ENCODE results near the gene KCNS3.

The KCNS3 gene

DNA sequence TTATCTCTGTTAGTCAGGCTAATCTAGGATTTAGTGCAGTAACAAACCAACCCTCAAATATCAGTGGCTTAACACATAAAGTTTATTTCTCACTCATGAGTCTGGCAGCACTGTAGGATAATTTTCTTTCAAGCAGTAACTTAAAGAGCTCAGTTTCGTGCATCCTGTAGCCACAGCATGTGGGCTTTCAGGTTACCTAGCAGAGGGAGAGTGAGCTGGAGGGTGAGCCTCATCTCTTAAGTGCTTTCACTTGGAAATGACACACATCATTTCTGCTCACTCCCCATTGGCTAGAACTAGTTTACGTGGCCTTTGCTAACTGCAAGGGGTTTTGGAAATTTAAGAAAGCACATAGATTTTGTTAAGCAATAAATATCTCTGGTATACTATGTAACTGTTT is 96.9 kb downstream of the KCNS3 start:
- Histone ChIP-seq H3K27ac (replicated peaks) (no peak overlapping the region), H3K4me3 (replicated peaks; ENCODE audit: insufficient read depth, low read length) (no peak overlapping the region), H3K27me3 (ENCODE audit: insufficient read depth, poor library complexity, severe bottlenecking) (peaks cover 3% of the 10 kb centered on the region)
- TF ChIP-seq SPI1 (IDR thresholded peaks at IDR 0.05; ENCODE audit: borderline replicate concordance, low read depth) = no peak
- TF ChIP-seq, protein P1, sequence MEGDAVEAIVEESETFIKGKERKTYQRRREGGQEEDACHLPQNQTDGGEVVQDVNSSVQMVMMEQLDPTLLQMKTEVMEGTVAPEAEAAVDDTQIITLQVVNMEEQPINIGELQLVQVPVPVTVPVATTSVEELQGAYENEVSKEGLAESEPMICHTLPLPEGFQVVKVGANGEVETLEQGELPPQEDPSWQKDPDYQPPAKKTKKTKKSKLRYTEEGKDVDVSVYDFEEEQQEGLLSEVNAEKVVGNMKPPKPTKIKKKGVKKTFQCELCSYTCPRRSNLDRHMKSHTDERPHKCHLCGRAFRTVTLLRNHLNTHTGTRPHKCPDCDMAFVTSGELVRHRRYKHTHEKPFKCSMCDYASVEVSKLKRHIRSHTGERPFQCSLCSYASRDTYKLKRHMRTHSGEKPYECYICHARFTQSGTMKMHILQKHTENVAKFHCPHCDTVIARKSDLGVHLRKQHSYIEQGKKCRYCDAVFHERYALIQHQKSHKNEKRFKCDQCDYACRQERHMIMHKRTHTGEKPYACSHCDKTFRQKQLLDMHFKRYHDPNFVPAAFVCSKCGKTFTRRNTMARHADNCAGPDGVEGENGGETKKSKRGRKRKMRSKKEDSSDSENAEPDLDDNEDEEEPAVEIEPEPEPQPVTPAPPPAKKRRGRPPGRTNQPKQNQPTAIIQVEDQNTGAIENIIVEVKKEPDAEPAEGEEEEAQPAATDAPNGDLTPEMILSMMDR (IDR thresholded peaks at IDR 0.05; ENCODE audit: insufficient read depth, low read length) = no peak
- TF ChIP-seq POLR2AphosphoS5 (IDR thresholded peaks at IDR 0.05; ENCODE audit: low read depth) = no peak
- TF ChIP-seq, protein P2, sequence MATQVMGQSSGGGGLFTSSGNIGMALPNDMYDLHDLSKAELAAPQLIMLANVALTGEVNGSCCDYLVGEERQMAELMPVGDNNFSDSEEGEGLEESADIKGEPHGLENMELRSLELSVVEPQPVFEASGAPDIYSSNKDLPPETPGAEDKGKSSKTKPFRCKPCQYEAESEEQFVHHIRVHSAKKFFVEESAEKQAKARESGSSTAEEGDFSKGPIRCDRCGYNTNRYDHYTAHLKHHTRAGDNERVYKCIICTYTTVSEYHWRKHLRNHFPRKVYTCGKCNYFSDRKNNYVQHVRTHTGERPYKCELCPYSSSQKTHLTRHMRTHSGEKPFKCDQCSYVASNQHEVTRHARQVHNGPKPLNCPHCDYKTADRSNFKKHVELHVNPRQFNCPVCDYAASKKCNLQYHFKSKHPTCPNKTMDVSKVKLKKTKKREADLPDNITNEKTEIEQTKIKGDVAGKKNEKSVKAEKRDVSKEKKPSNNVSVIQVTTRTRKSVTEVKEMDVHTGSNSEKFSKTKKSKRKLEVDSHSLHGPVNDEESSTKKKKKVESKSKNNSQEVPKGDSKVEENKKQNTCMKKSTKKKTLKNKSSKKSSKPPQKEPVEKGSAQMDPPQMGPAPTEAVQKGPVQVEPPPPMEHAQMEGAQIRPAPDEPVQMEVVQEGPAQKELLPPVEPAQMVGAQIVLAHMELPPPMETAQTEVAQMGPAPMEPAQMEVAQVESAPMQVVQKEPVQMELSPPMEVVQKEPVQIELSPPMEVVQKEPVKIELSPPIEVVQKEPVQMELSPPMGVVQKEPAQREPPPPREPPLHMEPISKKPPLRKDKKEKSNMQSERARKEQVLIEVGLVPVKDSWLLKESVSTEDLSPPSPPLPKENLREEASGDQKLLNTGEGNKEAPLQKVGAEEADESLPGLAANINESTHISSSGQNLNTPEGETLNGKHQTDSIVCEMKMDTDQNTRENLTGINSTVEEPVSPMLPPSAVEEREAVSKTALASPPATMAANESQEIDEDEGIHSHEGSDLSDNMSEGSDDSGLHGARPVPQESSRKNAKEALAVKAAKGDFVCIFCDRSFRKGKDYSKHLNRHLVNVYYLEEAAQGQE (IDR thresholded peaks at IDR 0.05; ENCODE audit: insufficient replicate concordance, low read depth) = no peak
- no peak for TF ChIP-seq GABPA (IDR thresholded peaks at IDR 0.05; ENCODE audit: low read depth)
- no peak for DNase-seq (ENCODE audit: low read depth in 1 of 2, low spot score in 1 of 2)

DNA sequence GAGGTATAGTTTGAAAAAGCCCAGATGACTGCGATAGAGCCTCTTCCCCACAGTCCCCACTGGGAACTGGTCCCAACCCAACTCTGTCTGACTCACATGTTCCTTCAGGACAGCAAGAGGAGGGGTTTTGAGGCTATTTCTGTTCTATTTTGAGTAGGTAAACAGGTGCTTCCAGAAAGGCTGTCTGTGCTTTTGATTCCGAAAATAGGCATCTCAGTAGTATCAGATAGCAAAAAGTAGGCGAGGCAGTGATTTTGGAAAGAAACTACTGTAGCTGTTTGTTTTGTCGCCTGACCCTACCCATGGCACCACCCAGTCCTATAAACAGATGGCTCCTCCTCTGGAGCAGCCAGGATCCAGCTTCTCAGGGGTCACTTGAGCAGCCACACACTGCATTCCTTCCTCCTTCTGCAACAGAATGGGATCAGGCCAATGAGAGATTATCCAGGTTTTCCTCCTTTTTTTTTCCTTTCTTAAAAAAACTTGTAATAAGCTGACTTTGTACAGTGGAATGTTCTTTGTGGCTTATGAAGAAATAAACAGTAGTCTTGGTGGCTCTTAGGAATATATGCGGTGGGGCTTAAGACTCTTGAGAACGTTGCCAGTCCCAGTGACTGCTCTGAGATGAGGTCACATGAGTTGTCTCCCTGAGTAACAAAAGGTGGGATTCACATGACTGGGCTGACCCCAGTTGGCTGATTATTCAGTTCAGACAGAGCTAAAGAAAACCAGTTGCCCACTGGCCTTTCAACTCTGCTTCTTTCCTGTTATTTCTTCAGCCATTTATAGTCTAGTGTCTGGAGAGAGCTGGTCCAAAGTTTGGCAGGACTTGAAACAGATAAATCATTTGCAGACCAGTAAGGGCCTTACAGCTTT is 98.6 kb downstream of the KCNS3 start:
- TF ChIP-seq, protein P2 (IDR thresholded peaks at IDR 0.05; ENCODE audit: insufficient replicate concordance, low read depth) = no peak
- TF ChIP-seq GABPA (IDR thresholded peaks at IDR 0.05; ENCODE audit: low read depth) = no peak
- TF ChIP-seq SPI1 (IDR thresholded peaks at IDR 0.05; ENCODE audit: borderline replicate concordance, low read depth) = no peak
- TF ChIP-seq, protein P1 (IDR thresholded peaks at IDR 0.05; ENCODE audit: insufficient read depth, low read length) = no peak
- no peak for TF ChIP-seq POLR2AphosphoS5 (IDR thresholded peaks at IDR 0.05; ENCODE audit: low read depth)
- peaks cover 3% of the 10 kb centered on the region for H3K27me3 ChIP-seq (ENCODE audit: insufficient read depth, poor library complexity, severe bottlenecking)
- no peak overlapping the region for H3K27ac ChIP-seq (replicated peaks)
- DNase-seq (ENCODE audit: low read depth in 1 of 2, low spot score in 1 of 2) = no peak
- H3K4me3 ChIP-seq (replicated peaks; ENCODE audit: insufficient read depth, low read length) = no peak overlapping the region

DNA sequence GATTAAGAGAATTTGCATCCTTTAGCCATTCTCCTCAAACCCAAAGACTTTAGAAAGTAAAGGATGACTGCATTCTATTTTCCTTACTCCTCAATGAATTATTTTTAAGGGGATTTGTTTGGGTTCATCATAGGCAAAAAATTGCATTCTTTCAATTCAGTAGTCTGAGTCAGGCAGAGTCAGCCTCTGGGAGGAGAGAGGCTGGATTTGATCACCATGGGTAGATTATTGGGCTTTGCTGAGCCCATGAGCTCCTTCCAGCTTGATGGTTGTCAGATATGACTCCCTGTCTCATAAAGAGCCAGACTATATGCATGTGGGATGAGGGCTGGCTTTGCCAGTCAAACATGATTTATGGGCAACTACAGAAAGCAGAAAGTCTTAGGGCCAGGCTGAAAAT is 101.2 kb downstream of the KCNS3 start:
- Histone ChIP-seq H3K4me3 (replicated peaks; ENCODE audit: insufficient read depth, low read length) (no peak overlapping the region), H3K27ac (replicated peaks) (no peak overlapping the region), H3K27me3 (ENCODE audit: insufficient read depth, poor library complexity, severe bottlenecking) (peaks cover 3% of the 10 kb centered on the region)
- DNase-seq (ENCODE audit: low read depth in 1 of 2, low spot score in 1 of 2) = no peak
- TF ChIP-seq, protein P2 (IDR thresholded peaks at IDR 0.05; ENCODE audit: insufficient replicate concordance, low read depth) = no peak

Measured in HL-60 (cell line).